ENCODE data around the gene NAP1L1.

NAP1L1 gene

GRCh38 chr12:76024942-76025600 lies 59.4 kb downstream of the NAP1L1 start:
- peaks cover 39% of the 10 kb centered on the region for H3K4me1 Mint-ChIP-seq
- no peaks in the 10 kb centered on the region for H3K9me3 Mint-ChIP-seq
- no peak overlapping the region for H3K4me3 Mint-ChIP-seq
- no peaks in the 10 kb centered on the region for H3K27me3 Mint-ChIP-seq (ENCODE audit: low read depth)
- TF ChIP-seq CTCF (IDR thresholded peaks at IDR 0.05; ENCODE audit: unreplicated experiment in 3 of 3): no peak
- H3K36me3 Mint-ChIP-seq (ENCODE audit: low read depth): peaks cover 9% of the 10 kb centered on the region
- peak overlapping the region in 1 of 3 experiments; percentile 64 for H3K27ac Mint-ChIP-seq

GRCh38 chr12:76024102-76024781 lies 60.2 kb downstream of the NAP1L1 start:
- Mint-ChIP-seq H3K9me3 (no peaks in the 10 kb centered on the region), H3K27me3 (ENCODE audit: low read depth) (no peaks in the 10 kb centered on the region), H3K4me1 (peaks cover 39% of the 10 kb centered on the region), H3K27ac (no peak overlapping the region), H3K4me3 (no peak overlapping the region), H3K36me3 (ENCODE audit: low read depth) (peaks cover 9% of the 10 kb centered on the region)
- TF ChIP-seq CTCF (IDR thresholded peaks at IDR 0.05; ENCODE audit: unreplicated experiment in 3 of 3): no peak

- TF ChIP-seq CTCF (IDR thresholded peaks at IDR 0.05; ENCODE audit: unreplicated experiment in 3 of 3): no peak
- H3K4me1 Mint-ChIP-seq: peaks cover 39% of the 10 kb centered on the region
- no peaks in the 10 kb centered on the region for H3K27me3 Mint-ChIP-seq (ENCODE audit: low read depth)
- no peak overlapping the region for H3K27ac Mint-ChIP-seq
- peaks cover 4% of the 10 kb centered on the region for H3K36me3 Mint-ChIP-seq (ENCODE audit: low read depth)
- no peak overlapping the region for H3K4me3 Mint-ChIP-seq
- H3K9me3 Mint-ChIP-seq: no peaks in the 10 kb centered on the region
Measured at GRCh38 chr12:76023069-76023690, 61.3 kb downstream of the NAP1L1 start.

- Mint-ChIP-seq H3K36me3 (ENCODE audit: low read depth) (peaks cover 4% of the 10 kb centered on the region), H3K4me3 (no peak overlapping the region), H3K27me3 (ENCODE audit: low read depth) (no peaks in the 10 kb centered on the region), H3K27ac (no peak overlapping the region), H3K4me1 (peaks cover 41% of the 10 kb centered on the region), H3K9me3 (no peaks in the 10 kb centered on the region)
- TF ChIP-seq CTCF (IDR thresholded peaks at IDR 0.05; ENCODE audit: unreplicated experiment in 3 of 3): no peak
Measured at GRCh38 chr12:76022506-76022905, 62.0 kb downstream of the NAP1L1 start.

- no peaks in the 10 kb centered on the region for H3K9me3 Mint-ChIP-seq
- H3K4me3 Mint-ChIP-seq: no peak overlapping the region
- no peak for TF ChIP-seq CTCF (IDR thresholded peaks at IDR 0.05; ENCODE audit: unreplicated experiment in 3 of 3)
- no peaks in the 10 kb centered on the region for H3K36me3 Mint-ChIP-seq (ENCODE audit: low read depth)
- H3K4me1 Mint-ChIP-seq: peaks cover 29% of the 10 kb centered on the region
- peaks cover 3% of the 10 kb centered on the region for H3K27me3 Mint-ChIP-seq (ENCODE audit: low read depth)
- H3K27ac Mint-ChIP-seq: peak overlapping the region; percentile 49 to 83 (median 68)
Measured at GRCh38 chr12:76020731-76021672, 63.5 kb downstream of the NAP1L1 start.
